ENCODE data around the gene RNF123. TPM values are rescaled to one million over a fixed set of nuclear protein-coding genes. Genes with fewer than 3 reads are reported as not detected.

RNF123 gene
- total RNA-seq, 1 donor from 2014 or later, result 54.3 TPM

GRCh38 chr3:49704629-49705028 is 15.3 kb downstream of the RNF123 start:
- no peaks in the 10 kb centered on the region for H3K4me1 Mint-ChIP-seq (ENCODE audit: low read depth)
- H3K27me3 Mint-ChIP-seq (ENCODE audit: insufficient read depth), result no peaks in the 10 kb centered on the region
- no peak overlapping the region for H3K4me3 Mint-ChIP-seq
- peaks cover 6% of the 10 kb centered on the region for H3K36me3 Mint-ChIP-seq (ENCODE audit: low read depth)
- intact Hi-C loops (cut with micrococcal nuclease), result no loop called here
- H3K9me3 Mint-ChIP-seq, result no peaks in the 10 kb centered on the region
- H3K27ac Mint-ChIP-seq, result no peak overlapping the region
- DNase-seq (ENCODE audit: low spot score), result no peak

- Mint-ChIP-seq H3K4me3 (no peak overlapping the region), H3K27ac (no peak overlapping the region), H3K27me3 (ENCODE audit: insufficient read depth) (no peaks in the 10 kb centered on the region), H3K9me3 (no peaks in the 10 kb centered on the region), H3K4me1 (ENCODE audit: low read depth) (no peaks in the 10 kb centered on the region), H3K36me3 (ENCODE audit: low read depth) (peaks cover 6% of the 10 kb centered on the region)
- DNase-seq (ENCODE audit: low spot score), result no peak
- intact Hi-C loops (cut with micrococcal nuclease), result no loop called here
Measured at GRCh38 chr3:49705390-49705960, 16.1 kb downstream of the RNF123 start.

DNA sequence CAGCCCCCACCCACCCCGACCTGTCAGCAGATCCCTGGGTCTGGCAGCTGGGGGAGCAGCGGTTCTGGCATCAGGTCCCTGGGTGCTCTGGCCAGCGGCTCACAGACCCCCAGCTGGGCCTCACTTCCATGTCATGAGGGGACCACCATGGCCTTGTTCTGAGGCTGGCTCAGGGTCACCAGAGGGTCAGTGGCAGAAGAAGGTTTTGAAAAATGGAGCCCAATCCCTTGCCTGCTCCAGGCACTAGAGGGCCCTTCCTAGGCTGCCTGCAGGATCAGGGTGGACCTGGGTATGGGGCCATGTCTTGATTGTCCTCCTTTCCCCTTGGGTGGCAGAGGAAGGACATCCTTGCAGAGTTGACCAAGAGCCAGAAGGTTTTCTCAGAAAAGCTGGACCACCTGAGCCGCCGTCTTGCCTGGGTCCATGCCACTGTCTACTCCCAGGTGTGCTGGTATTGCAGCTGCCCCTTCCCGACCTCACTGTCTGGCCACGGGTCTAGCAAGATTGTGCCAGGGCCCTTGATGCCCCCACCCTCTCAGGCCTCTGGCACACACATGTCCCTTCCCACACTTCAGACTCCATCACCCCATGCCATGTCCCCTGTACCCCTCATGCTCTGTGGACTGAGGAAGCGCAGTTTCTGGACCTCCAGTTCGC is 17.2 kb downstream of the RNF123 start:
- Mint-ChIP-seq H3K4me3 (no peak overlapping the region), H3K27me3 (ENCODE audit: insufficient read depth) (no peaks in the 10 kb centered on the region), H3K4me1 (ENCODE audit: low read depth) (peaks cover 2% of the 10 kb centered on the region), H3K9me3 (no peaks in the 10 kb centered on the region), H3K27ac (no peak overlapping the region), H3K36me3 (ENCODE audit: low read depth) (peaks cover 5% of the 10 kb centered on the region)
- intact Hi-C loops (cut with micrococcal nuclease), result no loop called here
- no peak for DNase-seq (ENCODE audit: low spot score)

DNA sequence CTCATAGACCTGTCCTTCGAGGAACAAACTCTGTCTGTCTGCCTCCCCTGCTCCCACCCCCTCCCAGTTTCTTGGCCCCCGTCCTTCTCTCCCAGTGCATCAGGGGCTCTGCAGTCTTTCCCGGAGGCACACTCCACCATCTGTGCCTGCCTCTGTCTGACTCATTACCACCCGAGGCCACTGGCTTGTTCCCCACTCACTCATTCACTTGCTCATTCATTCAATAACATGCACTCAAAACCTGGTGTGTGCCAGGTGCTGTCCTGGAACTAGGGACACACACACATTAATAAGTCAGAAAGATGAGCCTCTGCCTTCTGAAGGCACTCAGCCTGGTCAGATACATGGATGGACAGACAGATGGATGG is 17.7 kb downstream of the RNF123 start:
- DNase-seq (ENCODE audit: low spot score), result no peak
- Mint-ChIP-seq H3K4me3 (no peak overlapping the region), H3K27ac (no peak overlapping the region), H3K4me1 (ENCODE audit: low read depth) (peaks cover 7% of the 10 kb centered on the region), H3K27me3 (ENCODE audit: insufficient read depth) (no peaks in the 10 kb centered on the region), H3K36me3 (ENCODE audit: low read depth) (peaks cover 5% of the 10 kb centered on the region), H3K9me3 (no peaks in the 10 kb centered on the region)
- intact Hi-C loops (cut with micrococcal nuclease), result no loop called here

DNA sequence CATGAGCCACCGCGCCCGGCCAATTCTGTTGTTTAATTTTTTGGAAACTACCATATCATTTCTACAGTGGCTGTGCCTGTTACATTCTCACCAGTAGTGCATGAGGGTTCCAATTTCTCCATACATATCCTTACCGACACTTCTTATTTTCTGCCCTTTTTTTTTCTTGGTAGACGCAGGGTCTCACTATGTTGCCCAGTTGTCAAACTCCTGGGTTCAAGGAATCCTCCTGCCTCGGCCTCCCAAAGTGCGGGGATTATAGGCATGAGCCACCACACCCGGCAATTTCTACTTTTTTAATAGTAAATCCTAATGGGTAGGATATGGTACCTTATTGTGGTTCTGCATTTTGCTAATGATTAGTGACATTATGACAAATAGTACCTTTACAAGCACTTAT is 20.5 kb downstream of the RNF123 start:
- H3K4me3 Mint-ChIP-seq, result no peak overlapping the region
- no peak for DNase-seq (ENCODE audit: low spot score)
- H3K4me1 Mint-ChIP-seq (ENCODE audit: low read depth), result peaks cover 9% of the 10 kb centered on the region
- H3K27ac Mint-ChIP-seq, result no peak overlapping the region
- H3K9me3 Mint-ChIP-seq, result no peaks in the 10 kb centered on the region
- H3K36me3 Mint-ChIP-seq (ENCODE audit: low read depth), result peaks cover 5% of the 10 kb centered on the region
- intact Hi-C loops (cut with micrococcal nuclease), result no loop called here
- H3K27me3 Mint-ChIP-seq (ENCODE audit: insufficient read depth), result no peaks in the 10 kb centered on the region

- DNase-seq (ENCODE audit: low spot score), result no peak
- Mint-ChIP-seq H3K4me3 (no peak overlapping the region), H3K27ac (no peak overlapping the region), H3K36me3 (ENCODE audit: low read depth) (peaks cover 8% of the 10 kb centered on the region), H3K27me3 (ENCODE audit: insufficient read depth) (no peaks in the 10 kb centered on the region), H3K4me1 (ENCODE audit: low read depth) (peaks cover 9% of the 10 kb centered on the region), H3K9me3 (no peaks in the 10 kb centered on the region)
- intact Hi-C loops (cut with micrococcal nuclease), result no loop called here
Measured at GRCh38 chr3:49711489-49711888, 22.1 kb downstream of the RNF123 start.

DNA sequence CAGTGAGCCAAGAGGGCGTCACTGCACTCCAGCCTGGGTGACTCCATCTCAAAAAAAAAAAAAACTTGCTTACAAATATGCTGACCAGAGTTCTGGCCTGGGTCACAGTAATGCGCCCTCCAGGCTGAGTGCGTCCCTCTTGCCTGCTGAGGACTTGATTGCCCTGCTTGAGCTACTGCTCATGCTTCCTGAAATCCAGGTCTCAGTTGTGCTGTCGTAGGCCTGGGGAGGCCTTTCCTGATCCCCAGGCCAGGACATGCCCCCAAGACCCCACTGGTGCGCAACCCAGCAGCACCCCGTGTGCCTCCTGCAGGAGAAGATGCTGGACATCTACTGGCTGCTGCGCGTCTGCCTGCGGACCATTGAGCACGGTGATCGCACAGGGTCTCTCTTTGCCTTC is 22.8 kb downstream of the RNF123 start:
- Mint-ChIP-seq H3K36me3 (ENCODE audit: low read depth) (peaks cover 7% of the 10 kb centered on the region), H3K27ac (no peak overlapping the region), H3K4me3 (no peak overlapping the region), H3K27me3 (ENCODE audit: insufficient read depth) (no peaks in the 10 kb centered on the region), H3K4me1 (ENCODE audit: low read depth) (peaks cover 9% of the 10 kb centered on the region), H3K9me3 (no peaks in the 10 kb centered on the region)
- intact Hi-C loops (cut with micrococcal nuclease), result no loop called here
- DNase-seq (ENCODE audit: low spot score), result no peak

DNA sequence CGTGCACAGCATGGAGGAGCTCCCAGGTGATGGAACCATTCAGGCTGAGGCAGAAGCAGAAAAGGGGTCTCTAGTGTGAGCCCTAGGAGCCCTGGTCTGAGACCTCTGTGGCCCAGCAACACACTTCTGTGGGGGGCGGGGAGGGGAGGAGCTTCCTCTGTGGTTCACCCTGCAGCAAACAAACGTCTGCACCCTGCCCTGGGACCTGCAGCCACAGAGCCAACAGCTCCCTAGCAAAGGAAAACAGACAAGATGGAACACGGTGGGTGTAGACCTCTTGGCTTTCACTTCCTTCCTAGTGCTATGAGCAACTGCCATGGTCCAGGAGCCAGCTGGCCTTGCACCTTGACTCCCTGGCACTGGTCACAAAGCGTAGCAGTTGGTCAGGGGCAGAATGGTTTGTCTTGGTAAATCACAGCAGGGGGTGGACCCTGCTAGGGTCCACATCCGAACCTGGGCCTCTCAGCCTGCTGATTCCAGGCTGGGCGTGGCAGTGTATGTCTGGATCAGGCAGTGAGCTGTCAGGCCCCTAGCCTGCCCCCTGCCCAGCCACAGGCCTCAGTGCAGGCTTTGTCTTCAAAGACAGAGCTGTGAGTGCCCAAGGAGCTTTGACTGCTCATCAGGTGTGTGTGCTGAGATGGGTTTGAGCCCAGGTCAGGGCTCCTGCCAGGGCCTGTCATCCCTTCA is 23.4 kb downstream of the RNF123 start:
- Mint-ChIP-seq H3K4me1 (ENCODE audit: low read depth) (peaks cover 9% of the 10 kb centered on the region), H3K27ac (no peak overlapping the region), H3K9me3 (no peaks in the 10 kb centered on the region), H3K4me3 (no peak overlapping the region), H3K36me3 (ENCODE audit: low read depth) (peaks cover 6% of the 10 kb centered on the region), H3K27me3 (ENCODE audit: insufficient read depth) (no peaks in the 10 kb centered on the region)
- DNase-seq (ENCODE audit: low spot score), result no peak
- intact Hi-C loops (cut with micrococcal nuclease), result no loop called here

- H3K36me3 Mint-ChIP-seq (ENCODE audit: low read depth), result peaks cover 5% of the 10 kb centered on the region
- H3K9me3 Mint-ChIP-seq, result no peaks in the 10 kb centered on the region
- H3K27ac Mint-ChIP-seq, result no peak overlapping the region
- no peak overlapping the region for H3K4me3 Mint-ChIP-seq
- intact Hi-C loops (cut with micrococcal nuclease), result no loop called here
- no peak for DNase-seq (ENCODE audit: low spot score)
- H3K4me1 Mint-ChIP-seq (ENCODE audit: low read depth), result peaks cover 11% of the 10 kb centered on the region
- H3K27me3 Mint-ChIP-seq (ENCODE audit: insufficient read depth), result no peaks in the 10 kb centered on the region
Measured at GRCh38 chr3:49713336-49714105, 24.2 kb downstream of the RNF123 start.

GRCh38 chr3:49714728-49715550 is 25.6 kb downstream of the RNF123 start:
- Mint-ChIP-seq H3K27me3 (ENCODE audit: insufficient read depth) (no peaks in the 10 kb centered on the region), H3K36me3 (ENCODE audit: low read depth) (peaks cover 5% of the 10 kb centered on the region), H3K27ac (no peak overlapping the region), H3K4me1 (ENCODE audit: low read depth) (peaks cover 26% of the 10 kb centered on the region), H3K4me3 (no peak overlapping the region), H3K9me3 (no peaks in the 10 kb centered on the region)
- intact Hi-C loops (cut with micrococcal nuclease), result no loop called here
- no peak for DNase-seq (ENCODE audit: low spot score)

- intact Hi-C loops (cut with micrococcal nuclease), result no loop called here
- Mint-ChIP-seq H3K36me3 (ENCODE audit: low read depth) (peaks cover 8% of the 10 kb centered on the region), H3K27ac (no peak overlapping the region), H3K4me1 (ENCODE audit: low read depth) (peaks cover 27% of the 10 kb centered on the region), H3K4me3 (no peak overlapping the region), H3K27me3 (ENCODE audit: insufficient read depth) (no peaks in the 10 kb centered on the region), H3K9me3 (no peaks in the 10 kb centered on the region)
- no peak for DNase-seq (ENCODE audit: low spot score)
Measured at GRCh38 chr3:49715611-49716121, 26.3 kb downstream of the RNF123 start.

GRCh38 chr3:49716169-49716568 is 26.8 kb downstream of the RNF123 start:
- Mint-ChIP-seq H3K4me1 (ENCODE audit: low read depth) (peaks cover 32% of the 10 kb centered on the region), H3K27me3 (ENCODE audit: insufficient read depth) (no peaks in the 10 kb centered on the region), H3K36me3 (ENCODE audit: low read depth) (peaks cover 13% of the 10 kb centered on the region), H3K27ac (no peak overlapping the region), H3K9me3 (no peaks in the 10 kb centered on the region), H3K4me3 (no peak overlapping the region)
- intact Hi-C loops (cut with micrococcal nuclease), result no loop called here
- DNase-seq (ENCODE audit: low spot score), result no peak

Measured in activated T-helper 1 cell treated with anti-CD3 and anti-CD28 coated beads, Interleukin-12 subunit alpha, Interleukin-12 subunit beta, Interleukin-2, Interleukin-4 antibody, amounts not matched to agents 30 ng/mL and 10 ng/mL and 1 ng/mL, durations not matched to agents 14 hours and 24 hours and 36 hours (primary cell).